Right cardiac atrium (tissue), 5 donors: ENCODE data around the gene ZC3H12C. TPM values are rescaled to one million over a fixed set of nuclear protein-coding genes. Genes with fewer than 3 reads are reported as not detected.

Experiments
- ATAC-seq, 2 donors: fragments of 200-7000 bp; cut with Tn5 transposase; one replicate each; pipeline versions ENCODE4 v1.8.0 to v1.9.1; 2020; ENCODE audit warnings: moderate library complexity in 2 of 2, mild to moderate bottlenecking in 1 of 2
- DNase-seq, 3 donors: peaks; one replicate each; pipeline ENCODE4 v3.0.0-alpha.2; 2020
- H3K27ac ChIP-seq: one replicate; pipeline ENCODE4 v1.5.1; 2013; ENCODE audit warnings: mild to moderate bottlenecking, low read length, control low read depth, moderate library complexity
- H3K27me3 ChIP-seq: one replicate; pipeline ENCODE4 v1.6.1; 2013; ENCODE audit not compliant: control insufficient read depth, insufficient read depth
- H3K4me1 ChIP-seq: one replicate; pipeline ENCODE4 v1.6.1; 2013; ENCODE audit warnings: low read length; ENCODE audit not compliant: control insufficient read depth, insufficient read depth
- H3K4me3 ChIP-seq: one replicate; pipeline ENCODE4 v1.5.1; 2013; ENCODE audit warnings: low read length, control low read depth
- H3K9me3 ChIP-seq: one replicate; pipeline ENCODE4 v1.6.1; 2013; ENCODE audit warnings: low read length; ENCODE audit not compliant: control insufficient read depth
- WGBS: extraction: QIAGEN DNeasy Blood & Tissue Kit; methylation state at CpG from one replicate; pipeline ENCODE4 v1.1.7; 2013; 5-methylcytosine and 5-hydroxymethylcytosine counted together
- intact Hi-C, 4 donors: fragments of 100-400 bp; cut with DNase I; formaldehyde crosslinking; loops; one replicate each; pipeline versions ENCODE4 v1.11.0 to v1.14.0; 2022 to 2023
- polyA plus RNA-seq: library from polyadenylated mRNA; stranded (reverse); fragments of 200-250 nt; gene quantifications from one replicate; pipeline ENCODE4 v1.2.3, GENCODE V29; 2013
- total RNA-seq, 4 donors: library from RNA; stranded (reverse); fragmentation: NEBNext Ultra II Directional; extraction: Animal tissue kit (Norgen Biotek cat#: 25700); gene quantifications; one replicate each; pipeline ENCODE4 v1.2.1, GENCODE V29; 2021
- donor health status: healthy with polysubstance abuse.
- donor health status: DM: no; HTN: yes; CAD: no.
- donor health status: DM: no; HTN: no; CAD: no.
- donor health status: DM: no; HTN: yes; CAD: no; lungs with severe emphysema.
- donor health status: DM: yes; HTN: yes; CAD: no.

The ZC3H12C gene
- total and polyA plus RNA-seq, 5 donors, result 3.0 to 17.2 (median 13.7) TPM

- Histone ChIP-seq H3K9me3 (no peaks in the 10 kb centered on the region), H3K4me1 (no peaks in the 10 kb centered on the region), H3K27me3 (no peaks in the 10 kb centered on the region), H3K27ac (no peak overlapping the region), H3K4me3 (no peak overlapping the region)
- DNase-seq (no peak), ATAC-seq (no peak)
- intact Hi-C loops, result no loop called here
- 79% methylated on average over 7 of the region's 7 CpGs for WGBS
Measured at GRCh38 chr11:110100476-110101240, 7.5 kb downstream of the ZC3H12C start.

- no peaks in the 10 kb centered on the region for H3K9me3 ChIP-seq
- WGBS, result 99% methylated on average over 2 of the region's 2 CpGs
- no peaks in the 10 kb centered on the region for H3K27me3 ChIP-seq
- no peak overlapping the region for H3K27ac ChIP-seq
- ATAC-seq (no peak), DNase-seq (no peak)
- intact Hi-C loops, result no loop called here
- no peak overlapping the region for H3K4me3 ChIP-seq
- H3K4me1 ChIP-seq, result peaks cover 2% of the 10 kb centered on the region
Measured at GRCh38 chr11:110106713-110107274, 13.6 kb downstream of the ZC3H12C start.

- 90% methylated on average over 4 of the region's 4 CpGs for WGBS
- H3K27ac ChIP-seq, result no peak overlapping the region
- H3K27me3 ChIP-seq, result no peaks in the 10 kb centered on the region
- intact Hi-C loops, result no loop called here
- H3K4me3 ChIP-seq, result no peak overlapping the region
- H3K4me1 ChIP-seq, result peaks cover 2% of the 10 kb centered on the region
- DNase-seq (no peak), ATAC-seq (no peak)
- H3K9me3 ChIP-seq, result no peaks in the 10 kb centered on the region
Measured at GRCh38 chr11:110110854-110111253, 17.7 kb downstream of the ZC3H12C start.

GRCh38 chr11:110112457-110112856 is 19.3 kb downstream of the ZC3H12C start:
- peaks cover 2% of the 10 kb centered on the region for H3K4me1 ChIP-seq
- peak in 1 of 3 donors; percentile 48 for DNase-seq
- H3K27me3 ChIP-seq, result no peaks in the 10 kb centered on the region
- no peak overlapping the region for H3K4me3 ChIP-seq
- 81% methylated on average over 2 of the region's 2 CpGs for WGBS
- H3K27ac ChIP-seq, result no peak overlapping the region
- peak; percentile 71 to 82 for ATAC-seq
- H3K9me3 ChIP-seq, result no peaks in the 10 kb centered on the region
- intact Hi-C loops, result no loop called here

- intact Hi-C loops, result no loop called here
- Histone ChIP-seq H3K27me3 (no peaks in the 10 kb centered on the region), H3K27ac (no peak overlapping the region), H3K4me1 (peaks cover 2% of the 10 kb centered on the region), H3K4me3 (no peak overlapping the region), H3K9me3 (no peaks in the 10 kb centered on the region)
- ATAC-seq (no peak), DNase-seq (no peak)
Measured at GRCh38 chr11:110113505-110113904, 20.3 kb downstream of the ZC3H12C start.

- Histone ChIP-seq H3K27me3 (no peaks in the 10 kb centered on the region), H3K9me3 (no peaks in the 10 kb centered on the region), H3K4me3 (no peak overlapping the region), H3K27ac (no peak overlapping the region), H3K4me1 (peaks cover 2% of the 10 kb centered on the region)
- ATAC-seq (no peak), DNase-seq (no peak)
- intact Hi-C loops, result no loop called here
- WGBS, result 89% methylated on average over 4 of the region's 4 CpGs
Measured at GRCh38 chr11:110113973-110114372, 20.8 kb downstream of the ZC3H12C start.

GRCh38 chr11:110119317-110119716 is 26.1 kb downstream of the ZC3H12C start:
- ATAC-seq (no peak), DNase-seq (no peak)
- no peaks in the 10 kb centered on the region for H3K4me1 ChIP-seq
- H3K4me3 ChIP-seq, result no peak overlapping the region
- H3K27ac ChIP-seq, result no peak overlapping the region
- intact Hi-C loops, result no loop called here
- H3K9me3 ChIP-seq, result no peaks in the 10 kb centered on the region
- no peaks in the 10 kb centered on the region for H3K27me3 ChIP-seq
- WGBS, result 77% methylated on average over 2 of the region's 2 CpGs

- Histone ChIP-seq H3K4me1 (no peaks in the 10 kb centered on the region), H3K4me3 (no peak overlapping the region), H3K9me3 (no peaks in the 10 kb centered on the region), H3K27me3 (no peaks in the 10 kb centered on the region), H3K27ac (no peak overlapping the region)
- DNase-seq (no peak), ATAC-seq (peak in 1 of 2 donors; percentile 53)
- 12% methylated on average over 4 of the region's 4 CpGs for WGBS
- intact Hi-C loops, result no loop called here
Measured at GRCh38 chr11:110121204-110121603, 28.0 kb downstream of the ZC3H12C start.

- Histone ChIP-seq H3K4me3 (no peak overlapping the region), H3K27ac (no peak overlapping the region), H3K9me3 (no peaks in the 10 kb centered on the region), H3K27me3 (no peaks in the 10 kb centered on the region), H3K4me1 (no peaks in the 10 kb centered on the region)
- 70% methylated on average over 3 of the region's 3 CpGs for WGBS
- intact Hi-C loops, result no loop called here
- DNase-seq (no peak), ATAC-seq (no peak)
Measured at GRCh38 chr11:110123003-110123402, 29.8 kb downstream of the ZC3H12C start.

GRCh38 chr11:110124605-110125004 is 31.4 kb downstream of the ZC3H12C start:
- intact Hi-C loops, result no loop called here
- H3K27ac ChIP-seq, result no peak overlapping the region
- 50% methylated on average over 2 of the region's 2 CpGs for WGBS
- no peaks in the 10 kb centered on the region for H3K27me3 ChIP-seq
- no peak overlapping the region for H3K4me3 ChIP-seq
- no peaks in the 10 kb centered on the region for H3K4me1 ChIP-seq
- no peaks in the 10 kb centered on the region for H3K9me3 ChIP-seq
- ATAC-seq (no peak), DNase-seq (no peak)

GRCh38 chr11:110125632-110126031 is 32.4 kb downstream of the ZC3H12C start:
- no peak for ATAC-seq

More at GRCh38 chr11:110125632-110126031, 32.4 kb downstream of the ZC3H12C start:
- H3K4me1 ChIP-seq, result no peaks in the 10 kb centered on the region
- no peaks in the 10 kb centered on the region for H3K9me3 ChIP-seq
- no peak overlapping the region for H3K27ac ChIP-seq
- no peaks in the 10 kb centered on the region for H3K27me3 ChIP-seq
- intact Hi-C loops, result no loop called here
- no peak overlapping the region for H3K4me3 ChIP-seq
- no peak for DNase-seq
- 97% methylated on average over 4 of the region's 4 CpGs for WGBS
